ENCODE measurements around the gene COQ5.
A peak's percentile ranks its signal among the peaks of the same experiment; 100 is the strongest.

DNA sequence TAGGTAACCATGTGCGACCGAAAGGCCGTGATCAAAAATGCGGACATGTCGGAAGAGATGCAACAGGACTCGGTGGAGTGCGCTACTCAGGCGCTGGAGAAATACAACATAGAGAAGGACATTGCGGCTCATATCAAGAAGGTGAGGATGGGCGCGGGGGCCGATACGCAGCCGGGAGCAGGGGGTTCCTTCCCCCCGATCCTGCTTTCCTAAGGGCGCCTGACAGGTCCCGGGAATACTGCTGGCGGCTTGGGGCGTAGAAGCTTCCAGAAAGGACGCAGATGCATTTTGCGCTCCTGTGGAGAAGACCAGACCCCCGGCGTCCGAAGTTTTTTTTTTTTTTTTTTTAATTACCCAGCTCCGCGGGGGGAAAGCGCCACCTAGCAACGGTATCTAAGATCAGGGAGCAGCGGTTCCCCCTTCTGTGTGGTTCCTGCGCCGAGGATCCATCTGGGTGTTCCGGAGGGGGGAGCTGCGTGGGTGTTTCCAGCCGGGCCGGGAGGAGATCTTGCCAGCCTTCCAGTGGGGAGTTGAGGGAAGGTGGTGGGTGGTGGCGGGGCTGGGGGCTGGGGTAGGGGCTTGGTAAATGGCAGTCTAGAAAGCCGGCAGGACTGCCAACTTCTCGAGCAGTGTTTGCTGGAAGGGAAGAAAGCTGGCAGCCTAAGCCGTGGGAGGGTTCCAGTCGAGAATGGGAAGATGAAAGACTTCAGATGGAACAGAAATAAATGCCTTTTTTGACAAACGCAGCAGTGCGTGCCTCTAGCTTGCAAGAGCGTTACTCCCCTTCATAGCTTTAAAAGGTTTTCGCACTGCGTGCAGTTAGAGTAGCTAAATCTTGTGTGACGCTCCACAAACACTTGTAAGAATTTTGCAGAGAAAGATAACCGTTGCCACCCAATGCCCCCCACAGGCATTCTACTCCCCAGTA lies 32.3 kb downstream of the COQ5 start:
- TF ChIP-seq, protein P1, sequence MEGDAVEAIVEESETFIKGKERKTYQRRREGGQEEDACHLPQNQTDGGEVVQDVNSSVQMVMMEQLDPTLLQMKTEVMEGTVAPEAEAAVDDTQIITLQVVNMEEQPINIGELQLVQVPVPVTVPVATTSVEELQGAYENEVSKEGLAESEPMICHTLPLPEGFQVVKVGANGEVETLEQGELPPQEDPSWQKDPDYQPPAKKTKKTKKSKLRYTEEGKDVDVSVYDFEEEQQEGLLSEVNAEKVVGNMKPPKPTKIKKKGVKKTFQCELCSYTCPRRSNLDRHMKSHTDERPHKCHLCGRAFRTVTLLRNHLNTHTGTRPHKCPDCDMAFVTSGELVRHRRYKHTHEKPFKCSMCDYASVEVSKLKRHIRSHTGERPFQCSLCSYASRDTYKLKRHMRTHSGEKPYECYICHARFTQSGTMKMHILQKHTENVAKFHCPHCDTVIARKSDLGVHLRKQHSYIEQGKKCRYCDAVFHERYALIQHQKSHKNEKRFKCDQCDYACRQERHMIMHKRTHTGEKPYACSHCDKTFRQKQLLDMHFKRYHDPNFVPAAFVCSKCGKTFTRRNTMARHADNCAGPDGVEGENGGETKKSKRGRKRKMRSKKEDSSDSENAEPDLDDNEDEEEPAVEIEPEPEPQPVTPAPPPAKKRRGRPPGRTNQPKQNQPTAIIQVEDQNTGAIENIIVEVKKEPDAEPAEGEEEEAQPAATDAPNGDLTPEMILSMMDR (IDR thresholded peaks at IDR 0.05) = peak in 1 of 4 experiments; percentile 24
- no peak for TF ChIP-seq POLR2A (IDR thresholded peaks at IDR 0.05)

Data from gastroesophageal sphincter (tissue), 3 donors.